ENCODE measurements around the gene MICALL1.

DNA sequence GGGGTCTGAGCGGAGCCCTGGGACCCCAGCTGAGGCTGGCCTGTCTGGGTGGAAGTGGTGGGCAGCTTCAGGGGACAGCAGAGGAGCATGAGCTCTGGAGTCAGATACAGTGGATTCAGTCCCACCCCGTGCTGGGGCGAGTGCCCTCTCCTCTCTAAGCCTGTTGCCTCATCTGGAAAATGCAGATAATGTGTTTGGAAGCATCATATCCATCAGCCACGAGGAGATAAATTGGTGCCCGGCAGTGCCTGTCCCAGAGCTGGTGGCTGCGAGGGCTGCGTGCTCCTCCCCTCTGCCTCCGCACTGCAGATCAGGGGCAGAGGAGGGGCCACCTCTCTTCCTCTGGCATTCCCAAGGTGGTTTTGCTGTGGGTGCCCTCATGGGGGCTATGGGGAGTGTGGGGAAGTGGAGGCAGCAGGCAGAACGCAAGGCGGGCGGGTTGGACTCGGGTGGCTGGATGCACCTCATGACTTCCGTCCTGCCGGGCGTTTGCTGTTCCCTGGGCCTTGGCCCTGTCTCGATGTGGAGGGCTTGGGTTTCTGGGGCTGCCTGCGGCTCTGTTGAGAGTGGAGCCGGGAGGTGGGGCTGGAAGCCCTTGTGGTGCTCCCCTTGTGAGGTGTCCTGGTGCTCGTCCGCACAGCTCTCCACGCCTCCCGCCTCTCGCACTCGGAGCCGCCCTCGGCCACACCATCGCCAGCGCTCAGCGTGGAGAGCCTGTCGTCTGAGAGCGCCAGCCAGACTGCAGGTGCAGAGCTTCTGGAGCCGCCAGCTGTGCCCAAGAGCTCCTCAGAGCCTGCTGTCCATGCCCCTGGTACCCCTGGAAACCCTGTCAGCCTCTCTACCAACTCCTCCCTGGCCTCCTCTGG lies 20.9 kb downstream of the MICALL1 start:
- TF ChIP-seq FOS (IDR thresholded peaks at IDR 0.05; ENCODE audit: low read depth, low read length) (no peak), CTCF (conservative IDR thresholded peaks at IDR 0.05; ENCODE audit: low read depth, low read length) (no peak), CEBPB (IDR thresholded peaks at IDR 0.05; ENCODE audit: low read depth, low read length) (no peak), RAD21 (IDR thresholded peaks at IDR 0.05; ENCODE audit: low read length) (no peak), MAFK (IDR thresholded peaks at IDR 0.05; ENCODE audit: low read depth, low read length) (no peak), SMC3 (IDR thresholded peaks at IDR 0.05; ENCODE audit: low read depth, low read length) (no peak), POLR2A (IDR thresholded peaks at IDR 0.05; ENCODE audit: low read depth, low read length) (no peak), RFX5 (IDR thresholded peaks at IDR 0.05; ENCODE audit: low read depth, low read length) (no peak), MAZ (IDR thresholded peaks at IDR 0.05; ENCODE audit: borderline replicate concordance, low read depth, low read length) (no peak), USF2 (IDR thresholded peaks at IDR 0.05; ENCODE audit: low read depth, low read length) (no peak), RCOR1 (IDR thresholded peaks at IDR 0.05; ENCODE audit: insufficient replicate concordance, low read length) (no peak)
